Measurements from ENCODE around the gene RGS9.

RGS9 gene

DNA sequence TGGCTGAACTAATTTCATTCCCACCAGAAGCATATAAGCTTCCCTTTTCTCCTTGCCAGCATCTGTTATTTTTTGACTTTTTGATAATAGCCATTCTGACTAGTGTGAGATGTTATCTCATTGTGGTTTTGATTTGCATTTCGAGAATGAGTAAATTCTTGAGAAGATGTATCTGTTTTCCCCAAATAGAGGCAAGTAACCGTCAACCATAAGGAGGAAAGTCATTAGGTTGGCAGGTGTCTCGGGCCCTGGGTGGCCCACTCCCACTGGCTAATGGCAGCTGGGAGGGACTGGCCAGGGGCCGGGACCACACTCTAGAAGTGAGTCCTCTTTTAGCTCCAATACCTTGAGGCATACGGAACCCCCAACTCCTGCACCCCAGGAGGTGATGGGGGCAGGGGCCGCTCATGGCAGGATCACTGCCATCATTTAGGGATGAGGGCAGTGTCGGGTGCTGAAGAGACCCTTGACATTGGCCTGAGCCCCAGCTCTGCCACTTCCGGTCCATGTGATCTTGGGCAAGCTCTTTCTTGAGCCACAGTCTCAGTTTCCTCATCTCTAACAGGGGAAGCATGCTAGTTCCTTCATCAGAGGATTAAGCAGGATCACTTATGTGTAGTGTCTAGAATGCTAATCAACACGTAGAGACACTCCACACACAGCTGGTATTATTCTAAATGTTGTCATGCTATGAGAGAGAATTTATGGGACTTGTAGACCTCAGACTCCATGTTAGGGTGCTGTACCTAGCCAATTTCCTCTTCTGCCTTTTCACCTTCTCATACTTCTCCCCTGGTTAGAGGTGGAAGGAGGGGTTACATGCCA lies 44.3 kb downstream of the RGS9 start:
- no peak for DNase-seq (ENCODE audit: low read depth)
- TF ChIP-seq, protein P1, sequence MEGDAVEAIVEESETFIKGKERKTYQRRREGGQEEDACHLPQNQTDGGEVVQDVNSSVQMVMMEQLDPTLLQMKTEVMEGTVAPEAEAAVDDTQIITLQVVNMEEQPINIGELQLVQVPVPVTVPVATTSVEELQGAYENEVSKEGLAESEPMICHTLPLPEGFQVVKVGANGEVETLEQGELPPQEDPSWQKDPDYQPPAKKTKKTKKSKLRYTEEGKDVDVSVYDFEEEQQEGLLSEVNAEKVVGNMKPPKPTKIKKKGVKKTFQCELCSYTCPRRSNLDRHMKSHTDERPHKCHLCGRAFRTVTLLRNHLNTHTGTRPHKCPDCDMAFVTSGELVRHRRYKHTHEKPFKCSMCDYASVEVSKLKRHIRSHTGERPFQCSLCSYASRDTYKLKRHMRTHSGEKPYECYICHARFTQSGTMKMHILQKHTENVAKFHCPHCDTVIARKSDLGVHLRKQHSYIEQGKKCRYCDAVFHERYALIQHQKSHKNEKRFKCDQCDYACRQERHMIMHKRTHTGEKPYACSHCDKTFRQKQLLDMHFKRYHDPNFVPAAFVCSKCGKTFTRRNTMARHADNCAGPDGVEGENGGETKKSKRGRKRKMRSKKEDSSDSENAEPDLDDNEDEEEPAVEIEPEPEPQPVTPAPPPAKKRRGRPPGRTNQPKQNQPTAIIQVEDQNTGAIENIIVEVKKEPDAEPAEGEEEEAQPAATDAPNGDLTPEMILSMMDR (IDR thresholded peaks at IDR 0.05; ENCODE audit: insufficient read depth, low read depth, low read length, missing control alignments) = no peak
- H3K4me3 ChIP-seq (ENCODE audit: low read length) = no peak overlapping the region

GRCh38 chr17:65182233-65182632 lies 45.1 kb downstream of the RGS9 start:
- no peak overlapping the region for H3K4me3 ChIP-seq (ENCODE audit: low read length)
- TF ChIP-seq, protein P1 (IDR thresholded peaks at IDR 0.05; ENCODE audit: insufficient read depth, low read depth, low read length, missing control alignments) = no peak
- DNase-seq (ENCODE audit: low read depth) = no peak

GRCh38 chr17:65183736-65184135 lies 46.6 kb downstream of the RGS9 start:
- TF ChIP-seq, protein P1 (IDR thresholded peaks at IDR 0.05; ENCODE audit: insufficient read depth, low read depth, low read length, missing control alignments) = no peak
- DNase-seq (ENCODE audit: low read depth) = peak; percentile 8

GRCh38 chr17:65184235-65184959 lies 47.2 kb downstream of the RGS9 start:
- no peak for DNase-seq (ENCODE audit: low read depth)
- TF ChIP-seq, protein P1 (IDR thresholded peaks at IDR 0.05; ENCODE audit: insufficient read depth, low read depth, low read length, missing control alignments) = no peak

More at GRCh38 chr17:65183736-65184135, 46.6 kb downstream of the RGS9 start:
- H3K4me3 ChIP-seq (ENCODE audit: low read length) = no peak overlapping the region

DNA sequence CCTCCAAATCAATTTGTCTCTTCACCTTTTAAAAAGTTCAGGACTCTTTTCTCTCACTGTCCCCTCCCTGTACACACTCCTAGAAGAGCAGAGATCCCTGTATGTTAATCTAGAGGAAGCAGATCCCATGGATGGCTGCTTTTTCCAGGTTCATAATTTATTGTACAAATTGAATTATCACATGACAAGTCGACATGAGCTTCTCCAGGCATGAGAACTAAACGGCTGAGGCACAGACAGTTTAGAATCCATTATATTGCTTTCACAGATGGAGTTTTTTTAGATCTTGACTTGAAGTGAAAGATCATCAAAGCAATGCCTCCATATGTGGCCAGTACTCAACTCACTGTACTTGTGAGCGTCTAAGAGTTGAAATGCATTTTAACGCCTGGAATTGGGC lies 47.9 kb downstream of the RGS9 start:
- no peak for DNase-seq (ENCODE audit: low read depth)
- no peak overlapping the region for H3K4me3 ChIP-seq (ENCODE audit: low read length)
- TF ChIP-seq, protein P1 (IDR thresholded peaks at IDR 0.05; ENCODE audit: insufficient read depth, low read depth, low read length, missing control alignments) = no peak

More at GRCh38 chr17:65184235-65184959, 47.2 kb downstream of the RGS9 start:
- H3K4me3 ChIP-seq (ENCODE audit: low read length) = no peak overlapping the region

- no peak for DNase-seq (ENCODE audit: low read depth)
- TF ChIP-seq, protein P1 (IDR thresholded peaks at IDR 0.05; ENCODE audit: insufficient read depth, low read depth, low read length, missing control alignments) = no peak
- H3K4me3 ChIP-seq (ENCODE audit: low read length) = no peak overlapping the region
Observed at GRCh38 chr17:65185668-65186382, 48.7 kb downstream of the RGS9 start.
